HFFc6 (cell line): Measurements from ENCODE around the gene HOXA6. TPM values are rescaled to one million over a fixed set of nuclear protein-coding genes. Genes with fewer than 3 reads are reported as not detected.

Experiments
- DNase-seq: peaks from one replicate; pipeline ENCODE4 v3.0.0-alpha.2; 2018
- H3K27ac Mint-ChIP-seq: 2 replicates; pipeline ENCODE4 v1.8.0; 2020; ENCODE audit warnings: mild to moderate bottlenecking, mixed read lengths
- H3K27me3 Mint-ChIP-seq: 2 replicates; pipeline ENCODE4 v1.8.0; 2021; ENCODE audit warnings: mild to moderate bottlenecking, moderate library complexity, mixed read lengths; ENCODE audit not compliant: insufficient read depth
- H3K36me3 Mint-ChIP-seq: 2 replicates; pipeline ENCODE4 v1.8.0; 2021; ENCODE audit warnings: low read depth, mixed read lengths
- H3K4me1 Mint-ChIP-seq: 2 replicates; pipeline ENCODE4 v1.8.0; 2020; ENCODE audit warnings: low read depth, mixed read lengths
- H3K4me3 Mint-ChIP-seq: 2 replicates; pipeline ENCODE4 v1.8.0; 2020; ENCODE audit warnings: mild to moderate bottlenecking, moderate library complexity, mixed read lengths
- H3K9me3 Mint-ChIP-seq: 2 replicates; pipeline ENCODE4 v1.8.0; 2020; ENCODE audit warnings: mild to moderate bottlenecking, mixed read lengths
- total RNA-seq, 6 experiments: library from RNA; stranded (reverse); fragmentation: NEBNext Ultra II Directional; extraction: Animal tissue kit (Norgen Biotek cat#: 25700); gene quantifications; 2 replicates in 1 of 6; 3 replicates in 5 of 6; pipeline ENCODE4 v1.2.3, GENCODE V29; 2021
- TF ChIP-seq, protein P1 (sequence below): fragments of 200-600 bp; sonication (generic); IDR thresholded peaks from 2 replicates; pipeline ENCODE4 v1.5.0; 2021; ENCODE audit warnings: antibody characterized with exemption, mild to moderate bottlenecking

HOXA6 gene
- total RNA-seq, 6 experiments from 2014 or later, result 2.3 to 3.8 (median 2.8) TPM

DNA sequence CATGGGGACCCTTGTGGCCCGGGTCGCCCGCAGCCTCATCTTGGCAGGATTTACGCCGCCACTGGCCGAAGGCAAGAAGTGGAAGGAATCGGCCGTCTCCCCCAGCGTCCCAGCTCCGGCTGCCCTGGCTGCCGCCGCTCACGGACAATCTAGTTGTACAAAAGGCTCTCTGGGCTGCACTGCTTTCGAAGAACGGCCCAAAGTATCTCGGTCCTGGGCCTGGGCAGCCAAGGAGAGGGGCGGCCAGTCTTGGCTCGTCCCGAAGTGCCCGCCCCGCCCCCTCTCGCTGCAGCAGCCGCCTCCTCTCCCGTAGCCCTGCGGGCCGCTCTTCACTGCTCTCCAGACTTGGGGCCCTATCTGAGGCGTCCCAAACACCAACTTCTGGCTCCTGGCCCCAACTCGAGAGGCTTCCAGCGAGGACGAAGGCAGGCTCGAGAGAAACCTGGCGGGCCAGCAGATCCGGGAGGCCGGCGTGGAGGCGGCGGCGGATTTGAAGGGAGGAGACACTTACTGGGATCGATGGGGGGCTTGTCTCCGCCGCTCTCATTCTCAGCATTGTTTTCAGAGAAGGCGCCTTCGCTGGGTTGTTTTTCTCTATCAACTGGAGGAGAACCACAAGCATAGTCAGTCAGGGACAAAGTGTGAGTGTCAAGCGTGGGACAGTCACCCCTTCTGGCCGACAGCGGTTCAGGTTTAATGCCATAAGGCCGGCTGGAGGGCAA lies 17.0 kb upstream of the HOXA6 start:
- TF ChIP-seq, protein P1, sequence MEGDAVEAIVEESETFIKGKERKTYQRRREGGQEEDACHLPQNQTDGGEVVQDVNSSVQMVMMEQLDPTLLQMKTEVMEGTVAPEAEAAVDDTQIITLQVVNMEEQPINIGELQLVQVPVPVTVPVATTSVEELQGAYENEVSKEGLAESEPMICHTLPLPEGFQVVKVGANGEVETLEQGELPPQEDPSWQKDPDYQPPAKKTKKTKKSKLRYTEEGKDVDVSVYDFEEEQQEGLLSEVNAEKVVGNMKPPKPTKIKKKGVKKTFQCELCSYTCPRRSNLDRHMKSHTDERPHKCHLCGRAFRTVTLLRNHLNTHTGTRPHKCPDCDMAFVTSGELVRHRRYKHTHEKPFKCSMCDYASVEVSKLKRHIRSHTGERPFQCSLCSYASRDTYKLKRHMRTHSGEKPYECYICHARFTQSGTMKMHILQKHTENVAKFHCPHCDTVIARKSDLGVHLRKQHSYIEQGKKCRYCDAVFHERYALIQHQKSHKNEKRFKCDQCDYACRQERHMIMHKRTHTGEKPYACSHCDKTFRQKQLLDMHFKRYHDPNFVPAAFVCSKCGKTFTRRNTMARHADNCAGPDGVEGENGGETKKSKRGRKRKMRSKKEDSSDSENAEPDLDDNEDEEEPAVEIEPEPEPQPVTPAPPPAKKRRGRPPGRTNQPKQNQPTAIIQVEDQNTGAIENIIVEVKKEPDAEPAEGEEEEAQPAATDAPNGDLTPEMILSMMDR, result peak; percentile 55; the same call in 1 of the 2 replicates
- Mint-ChIP-seq H3K36me3 (peaks cover 53% of the 10 kb centered on the region), H3K27me3 (peaks cover 17% of the 10 kb centered on the region), H3K27ac (peak overlapping the region; percentile 99), H3K4me3 (peak overlapping the region; percentile 96), H3K9me3 (no peaks in the 10 kb centered on the region), H3K4me1 (peaks cover 22% of the 10 kb centered on the region)
- DNase-seq, result no peak

DNA sequence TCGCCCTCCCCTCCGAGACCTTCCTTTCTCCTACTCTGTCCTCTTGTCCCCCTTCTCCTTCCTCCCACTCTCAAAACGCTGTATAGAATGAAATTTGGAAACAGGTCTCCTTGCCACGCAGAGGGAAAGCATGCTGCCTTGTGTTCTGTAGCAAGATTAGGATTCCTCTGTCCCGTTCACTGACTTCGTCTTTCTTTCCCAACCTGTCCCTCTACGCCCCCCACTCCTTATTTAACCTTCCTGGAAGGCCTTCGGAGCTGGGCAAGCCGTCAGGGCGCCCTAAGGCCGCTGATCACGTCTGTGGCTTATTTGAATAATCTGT lies 16.4 kb upstream of the HOXA6 start:
- peaks cover 17% of the 10 kb centered on the region for H3K27me3 Mint-ChIP-seq
- H3K27ac Mint-ChIP-seq, result peak overlapping the region; percentile 99
- H3K9me3 Mint-ChIP-seq, result no peaks in the 10 kb centered on the region
- H3K4me3 Mint-ChIP-seq, result peak overlapping the region; percentile 96
- peaks cover 51% of the 10 kb centered on the region for H3K36me3 Mint-ChIP-seq
- peaks cover 22% of the 10 kb centered on the region for H3K4me1 Mint-ChIP-seq
- DNase-seq, result no peak
- TF ChIP-seq, protein P1, result no peak; the same call in 1 of the 2 replicates

DNA sequence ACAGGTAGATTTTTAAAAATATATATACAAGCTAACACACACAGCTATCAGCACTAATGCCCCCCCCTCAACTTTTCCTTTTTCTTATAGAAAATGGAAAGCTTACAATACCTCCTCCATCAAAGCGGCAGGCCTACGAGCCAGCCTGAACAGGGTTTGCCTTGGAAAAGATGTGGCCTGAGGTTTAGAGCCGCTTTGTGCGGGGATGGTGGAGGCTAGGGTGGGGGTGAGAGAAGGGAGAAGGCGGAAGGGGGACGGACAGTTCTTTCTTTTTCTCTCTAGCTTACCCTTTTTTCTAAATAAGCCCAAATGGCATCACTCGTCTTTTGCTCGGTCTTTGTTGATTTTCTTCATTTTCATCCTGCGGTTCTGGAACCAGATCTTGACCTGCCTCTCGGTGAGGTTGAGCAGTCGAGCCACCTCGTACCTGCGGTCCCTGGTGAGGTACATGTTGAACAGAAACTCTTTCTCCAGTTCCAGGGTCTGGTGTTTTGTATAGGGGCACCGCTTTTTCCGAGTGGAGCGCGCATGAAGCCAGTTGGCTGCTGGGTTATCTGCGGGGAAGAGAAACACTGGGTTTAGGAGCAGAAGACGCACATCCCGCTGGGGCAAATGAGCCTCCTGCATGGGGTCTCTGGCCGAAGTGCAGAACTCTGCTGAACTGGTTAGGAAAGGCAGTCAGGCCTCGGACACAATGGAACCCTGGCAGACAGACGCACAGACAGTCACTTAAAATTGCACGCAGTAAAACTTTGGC lies 15.9 kb upstream of the HOXA6 start:
- Mint-ChIP-seq H3K9me3 (no peaks in the 10 kb centered on the region), H3K27me3 (peaks cover 12% of the 10 kb centered on the region), H3K27ac (peak overlapping the region; percentile 99), H3K4me1 (peaks cover 19% of the 10 kb centered on the region), H3K36me3 (peaks cover 46% of the 10 kb centered on the region), H3K4me3 (peak overlapping the region; percentile 96)
- TF ChIP-seq, protein P1, result no peak
- no peak for DNase-seq

DNA sequence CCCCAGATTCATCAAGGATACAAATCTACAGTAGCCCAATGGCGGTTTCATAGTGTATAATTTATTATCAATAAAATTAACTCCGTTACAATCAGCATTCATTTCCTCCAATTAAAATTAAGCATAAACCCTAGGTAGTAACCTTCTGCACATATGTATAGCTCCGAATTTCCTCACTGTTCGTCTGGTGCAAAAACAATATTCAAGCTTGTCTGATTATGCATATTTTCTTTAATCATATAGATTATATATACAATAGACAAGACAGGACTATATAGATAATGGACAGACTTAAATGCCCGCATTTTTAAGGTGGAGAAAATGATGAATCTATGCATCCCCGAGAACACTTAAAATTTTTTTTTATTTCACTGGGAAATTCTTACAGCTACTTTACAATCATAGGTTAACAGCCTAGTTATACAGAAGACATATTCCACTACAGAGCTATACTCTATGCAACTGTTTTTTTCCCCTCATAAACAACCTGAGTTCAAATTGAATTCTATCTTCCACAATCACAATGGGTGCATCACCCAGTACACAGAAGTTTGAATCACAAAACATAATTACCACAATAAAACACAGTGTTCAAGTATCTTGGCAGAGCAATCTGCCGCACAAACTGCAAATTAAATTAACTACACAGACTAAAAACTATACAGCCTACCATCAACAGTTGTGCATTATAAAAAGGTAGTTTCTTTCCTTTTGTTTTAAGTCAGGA lies 15.2 kb upstream of the HOXA6 start:
- Mint-ChIP-seq H3K27me3 (peaks cover 10% of the 10 kb centered on the region), H3K4me1 (peaks cover 12% of the 10 kb centered on the region), H3K9me3 (no peaks in the 10 kb centered on the region), H3K4me3 (peak overlapping the region; percentile 96), H3K27ac (peak overlapping the region; percentile 99), H3K36me3 (peaks cover 39% of the 10 kb centered on the region)
- TF ChIP-seq, protein P1, result no peak
- DNase-seq, result no peak

DNA sequence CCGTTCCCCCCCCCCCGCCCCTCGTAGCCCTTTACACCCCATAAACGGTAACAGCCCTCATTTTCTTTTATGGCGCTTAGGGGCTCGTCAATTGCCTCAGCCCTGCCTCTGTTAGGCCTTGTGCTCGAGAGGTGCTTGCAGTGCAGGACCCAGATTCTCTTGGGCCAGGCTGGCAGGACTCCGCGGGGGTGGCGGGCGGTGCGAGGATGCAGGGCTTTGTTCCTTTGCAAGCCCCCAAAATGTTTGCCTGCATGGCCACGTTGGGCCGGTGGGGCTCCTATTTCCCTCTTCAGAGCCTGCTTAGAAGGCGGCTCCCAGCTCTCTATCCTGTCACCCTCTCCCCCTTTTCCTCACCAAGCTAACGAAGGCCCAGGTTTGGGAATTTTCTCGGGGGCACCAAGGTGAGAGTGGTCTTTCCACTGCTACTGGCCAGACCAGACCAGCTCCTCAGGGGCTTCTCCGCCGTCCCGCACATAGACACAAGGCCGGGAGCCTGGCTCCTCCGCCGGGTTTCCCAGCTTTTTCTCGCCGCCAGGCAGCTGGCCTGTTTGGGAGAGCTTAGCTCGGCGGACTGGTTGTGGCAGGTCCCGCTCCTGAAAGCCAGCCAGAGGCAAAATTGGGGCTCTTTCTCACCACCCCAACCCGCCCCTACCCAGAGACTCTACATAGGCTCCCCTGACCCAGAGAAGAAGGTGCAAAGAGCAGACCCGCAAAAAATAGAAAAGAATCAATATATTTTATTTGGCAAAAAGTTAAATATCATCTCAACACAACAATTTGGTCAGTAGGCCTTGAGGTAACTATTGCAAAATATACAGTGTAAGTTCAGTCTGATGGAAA lies 14.4 kb upstream of the HOXA6 start:
- peaks cover 33% of the 10 kb centered on the region for H3K36me3 Mint-ChIP-seq
- H3K27me3 Mint-ChIP-seq, result peaks cover 7% of the 10 kb centered on the region
- no peaks in the 10 kb centered on the region for H3K9me3 Mint-ChIP-seq
- TF ChIP-seq, protein P1, result no peak
- H3K4me3 Mint-ChIP-seq, result peak overlapping the region; percentile 96
- peaks cover 4% of the 10 kb centered on the region for H3K4me1 Mint-ChIP-seq
- DNase-seq, result no peak
- H3K27ac Mint-ChIP-seq, result peak overlapping the region; percentile 99
